ENCODE data around the gene KCNQ1. TPM values are rescaled to one million over a fixed set of nuclear protein-coding genes. Genes with fewer than 3 reads are reported as not detected.

KCNQ1 gene
- total and polyA plus RNA-seq, 9 of the 15 experiments (the other 6 are each of a cell fraction or from before 2014, with no cell fraction given): 0.44 TPM; not detected in 8

- CTCF ChIA-PET (ENCODE audit: low intra/inter-chr PET ratio): interaction anchor here (1.6 kb wide), 1 partner anchor 20 kb away, joined by 3 read pairs; no protein-coding TSS in a partner anchor
- Histone ChIP-seq H3K36me3 (ENCODE audit: control insufficient read depth, insufficient read depth, low read length) (peaks cover 38% of the 10 kb centered on the region; the same call in 1 of the 3 replicates), H3K9me1 (ENCODE audit: control insufficient read depth, insufficient read depth, low read length) (no peaks in the 10 kb centered on the region), H3K4me2 (ENCODE audit: insufficient read depth, low read length) (peak overlapping the region; percentile 95), H3K79me2 (ENCODE audit: control insufficient read depth, insufficient read depth, low read length) (peaks cover 28% of the 10 kb centered on the region), H3K4me1 (replicated peaks in 1 of 2; ENCODE audit: control insufficient read depth in 2 of 2, insufficient read depth in 2 of 2, low read length in 2 of 2) (peaks cover 12 to 74% of the 10 kb centered on the region in 2 experiments; a peak in 4 of 5 replicates), H3K9ac (ENCODE audit: insufficient read depth in 1 of 2, low read depth in 2 of 2, low read length in 2 of 2) (peak overlapping the region; percentile 94 to 95), H2AFZ (ENCODE audit: low read depth, low read length) (no peak overlapping the region), H3K4me3 (peak overlapping the region; percentile 87), H3K27me3 (ENCODE audit: control insufficient read depth in 2 of 2, insufficient read depth in 2 of 2, low read length in 2 of 2) (peaks cover 0 to under 1% of the 10 kb centered on the region in 2 experiments; a peak in 1 of 5 replicates), H4K20me1 (replicated peaks; ENCODE audit: control insufficient read depth, insufficient read depth, low read length) (no peaks in the 10 kb centered on the region; the same call in 1 of the 2 replicates), H3K27ac (ENCODE audit: extremely low read depth, low read depth, low read length) (peak overlapping the region; percentile 77; the same call in 1 of the 3 replicates), H3K9me3 (replicated peaks; ENCODE audit: control insufficient read depth, insufficient read depth, low read depth, low read length) (no peaks in the 10 kb centered on the region)
- TF ChIP-seq ATF7 (IDR thresholded peaks at IDR 0.05) (no peak), CTCF (IDR thresholded peaks at IDR 0.05 in 2 of 3, conservative IDR thresholded peaks at IDR 0.05 in 1 of 3; ENCODE audit: insufficient read depth in 2 of 3, low read depth in 1 of 3, low read length in 3 of 3) (peak; percentile 34 to 50 (median 47))
- WGBS (ENCODE audit: insufficient coverage, low coverage, missing lambda C conversion rate): 17% methylated on average over 11 of the region's 12 CpGs
- intact Hi-C loops (cut with micrococcal nuclease): loop anchor here (5.0 kb wide), 1 partner anchor 94 kb away; no protein-coding TSS in a partner anchor
- no TSS peak for BruUV-seq (replicated peaks)
- FAIRE-seq (no peak), DNase-seq (ENCODE audit: extremely low read depth in 1 of 4, low spot score in 3 of 4) (peak in 1 of 4 experiments; percentile 38), ATAC-seq (no peak)
- in situ Hi-C loops (cut with MboI): no loop called here
- POLR2A ChIA-PET: interaction anchor here (0.6 to 2.3 kb wide), 7 partner anchors 11 to 366 kb away, joined by 3 to 11 read pairs (median 3); partner anchors contain the start of gene CD81
Observed at GRCh38 chr11:2401436-2401984, 43.3 kb upstream of the KCNQ1 start.
